DMS114 treated with DMSO at 0.1 percent for 48 hours (cell line): ENCODE data around the gene GLYATL2.

ENCODE experiments used
- DNase-seq: peaks from one replicate; lab custom pipeline; 2025; ENCODE audit not compliant: unreplicated experiment; lab: John Stamatoyannopoulos, UW

The GLYATL2 gene

DNA sequence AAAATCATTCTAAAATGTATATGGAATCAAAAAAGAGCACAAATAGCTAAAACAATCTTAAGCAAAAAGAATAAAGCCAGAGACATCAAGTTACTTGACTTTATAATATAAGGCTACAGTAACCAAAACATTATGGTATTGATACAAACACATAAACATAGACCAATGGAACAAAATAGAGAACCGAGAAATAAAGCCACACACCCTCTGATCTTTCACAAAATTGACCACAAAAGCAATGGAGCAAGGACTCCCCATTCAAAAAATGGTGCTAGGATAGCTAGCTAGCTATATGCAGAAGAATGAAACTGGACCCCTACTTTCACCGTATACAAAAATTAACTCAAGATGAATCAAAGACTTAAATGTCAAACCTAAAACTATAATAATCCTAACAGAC is 43.2 kb downstream of the GLYATL2 start:
- DNase-seq = no peak

DNA sequence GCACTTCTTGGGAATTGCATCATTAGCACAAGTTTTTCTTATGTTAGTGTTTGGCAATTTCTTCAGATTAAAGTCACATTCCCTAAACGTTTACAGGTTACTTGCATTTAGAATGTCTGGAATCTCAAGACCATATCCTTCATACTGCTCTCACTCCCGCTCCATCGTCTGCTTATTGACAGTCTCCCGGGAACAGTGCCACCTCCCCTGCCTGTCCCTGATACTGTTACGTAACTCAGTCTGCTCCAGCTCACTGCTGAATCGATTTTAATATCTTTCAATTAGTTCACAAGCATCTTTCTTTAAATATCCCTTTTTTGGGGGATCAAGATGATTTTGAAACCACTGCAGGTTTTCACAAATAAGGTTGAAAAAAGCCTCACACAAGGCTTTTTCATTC is 48.2 kb downstream of the GLYATL2 start:
- no peak for DNase-seq

DNA sequence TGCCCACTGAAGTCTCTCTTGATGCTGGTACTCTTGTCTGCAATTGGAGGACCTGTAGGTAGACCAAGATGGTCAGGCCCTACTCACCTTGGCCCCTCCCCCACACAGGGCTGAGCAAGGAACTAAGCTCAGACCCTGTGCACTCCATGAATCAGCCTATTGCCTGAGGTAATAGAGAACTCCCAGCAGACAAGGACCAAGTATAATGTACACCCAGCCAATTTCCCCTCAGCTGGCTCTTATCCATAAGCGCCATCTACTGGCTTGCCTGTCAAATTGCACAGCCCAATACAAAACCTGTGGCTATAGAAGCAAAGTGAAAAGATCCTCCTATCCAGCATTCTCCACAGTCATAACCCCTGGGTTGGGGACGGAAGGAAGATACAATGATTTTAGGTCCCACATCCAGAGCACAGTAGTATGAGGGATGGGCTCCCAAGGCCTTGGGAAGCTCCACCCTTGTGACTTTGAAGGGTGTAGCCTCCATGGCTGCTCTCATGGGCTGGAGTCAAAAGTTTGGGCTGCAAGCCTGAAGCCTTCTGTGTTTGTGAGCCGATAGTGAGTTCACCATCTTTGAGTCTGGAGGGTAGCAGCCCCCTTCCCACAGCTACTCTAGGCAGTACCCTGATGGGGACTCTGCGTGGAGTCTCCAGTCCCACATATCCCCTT is 56.0 kb downstream of the GLYATL2 start:
- peak; percentile 1 for DNase-seq

DNA sequence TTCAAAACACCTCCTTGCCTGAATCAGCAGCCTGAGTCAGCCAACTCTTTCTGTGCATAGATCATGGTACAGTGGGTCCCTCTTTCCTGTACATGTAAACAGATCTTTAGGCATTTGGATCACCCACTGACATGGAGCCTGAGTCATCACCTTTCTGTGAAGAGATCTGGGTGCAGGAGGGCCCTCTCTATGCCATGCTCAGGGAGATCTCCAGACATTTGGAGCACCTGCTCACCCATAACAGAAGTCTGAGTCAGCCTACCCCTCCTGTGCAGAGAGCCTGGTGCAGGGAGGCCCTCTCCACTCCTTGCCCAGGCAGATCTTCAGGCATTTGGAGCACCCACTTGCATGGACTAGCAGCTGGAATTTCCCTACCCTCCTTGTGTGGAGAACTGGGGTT is 56.6 kb downstream of the GLYATL2 start:
- DNase-seq = no peak

DNA sequence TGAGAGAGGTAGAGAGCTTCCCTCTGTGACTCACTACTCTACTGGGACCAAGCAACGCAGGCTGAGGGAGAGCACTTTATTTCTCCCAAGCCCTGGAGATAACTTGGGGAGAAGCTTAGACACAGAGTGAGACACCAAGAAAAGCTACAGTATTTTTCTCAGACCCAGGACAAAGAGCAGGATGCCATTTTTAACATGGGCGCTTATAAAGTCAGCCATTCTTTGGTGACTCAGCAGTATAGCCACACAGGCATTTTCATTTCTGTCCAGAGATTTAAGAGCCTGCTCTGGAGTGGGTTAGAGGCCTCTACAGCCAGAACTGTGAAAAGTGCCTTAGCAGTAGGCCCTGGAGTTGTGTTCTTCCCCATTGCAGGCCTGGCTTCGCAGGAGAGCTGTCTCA is 57.8 kb downstream of the GLYATL2 start:
- no peak for DNase-seq

DNA sequence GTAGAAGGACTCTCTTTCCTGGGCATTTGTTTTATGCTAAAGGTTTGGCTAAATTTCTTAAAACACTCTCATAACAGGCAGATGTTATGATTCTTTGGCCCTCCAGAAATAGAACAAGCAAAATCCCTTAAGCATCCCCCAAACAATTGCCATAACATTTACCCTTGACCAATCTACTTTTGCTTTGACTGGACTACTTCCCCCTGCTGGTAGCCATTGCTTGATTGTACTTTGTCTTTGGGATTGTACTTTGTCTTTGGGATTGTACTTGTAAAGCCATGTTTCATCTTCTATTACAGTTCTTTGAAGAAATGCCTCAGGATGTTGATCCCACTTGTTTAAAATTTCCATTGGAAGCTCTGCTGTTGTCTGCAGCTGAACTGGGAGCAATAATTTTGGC is 59.5 kb downstream of the GLYATL2 start:
- no peak for DNase-seq
